ENCODE measurements around the gene COL3A1.

GRCh38 chr2:189015359-189015758 lies 41.2 kb downstream of the COL3A1 start:
- TF ChIP-seq, protein P1, sequence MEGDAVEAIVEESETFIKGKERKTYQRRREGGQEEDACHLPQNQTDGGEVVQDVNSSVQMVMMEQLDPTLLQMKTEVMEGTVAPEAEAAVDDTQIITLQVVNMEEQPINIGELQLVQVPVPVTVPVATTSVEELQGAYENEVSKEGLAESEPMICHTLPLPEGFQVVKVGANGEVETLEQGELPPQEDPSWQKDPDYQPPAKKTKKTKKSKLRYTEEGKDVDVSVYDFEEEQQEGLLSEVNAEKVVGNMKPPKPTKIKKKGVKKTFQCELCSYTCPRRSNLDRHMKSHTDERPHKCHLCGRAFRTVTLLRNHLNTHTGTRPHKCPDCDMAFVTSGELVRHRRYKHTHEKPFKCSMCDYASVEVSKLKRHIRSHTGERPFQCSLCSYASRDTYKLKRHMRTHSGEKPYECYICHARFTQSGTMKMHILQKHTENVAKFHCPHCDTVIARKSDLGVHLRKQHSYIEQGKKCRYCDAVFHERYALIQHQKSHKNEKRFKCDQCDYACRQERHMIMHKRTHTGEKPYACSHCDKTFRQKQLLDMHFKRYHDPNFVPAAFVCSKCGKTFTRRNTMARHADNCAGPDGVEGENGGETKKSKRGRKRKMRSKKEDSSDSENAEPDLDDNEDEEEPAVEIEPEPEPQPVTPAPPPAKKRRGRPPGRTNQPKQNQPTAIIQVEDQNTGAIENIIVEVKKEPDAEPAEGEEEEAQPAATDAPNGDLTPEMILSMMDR (IDR thresholded peaks at IDR 0.05; ENCODE audit: control extremely low read depth in 1 of 3, insufficient read depth in 1 of 3, low read depth in 1 of 3, low read length in 3 of 3): no peak
- TF ChIP-seq POLR2A (IDR thresholded peaks at IDR 0.05; ENCODE audit: control extremely low read depth in 1 of 2, low read depth in 2 of 2, low read length in 2 of 2) (no peak), KDM5A (IDR thresholded peaks at IDR 0.05; ENCODE audit: low read length) (no peak), CBX5 (IDR thresholded peaks at IDR 0.05; ENCODE audit: low read depth, low read length) (no peak)

Measured in H1 (cell line).